ENCODE data around the gene CDC16. TPM values are rescaled to one million over a fixed set of nuclear protein-coding genes. Genes with fewer than 3 reads are reported as not detected.
"Not testable (repeated sequence)": the region's sequence is repeated elsewhere in the genome, so short reads cannot be mapped to it uniquely, and the experiment has no call there.

Gene CDC16
- total RNA-seq, 2 donors from 2014 or later, result 47.8 to 69.3 TPM

DNA sequence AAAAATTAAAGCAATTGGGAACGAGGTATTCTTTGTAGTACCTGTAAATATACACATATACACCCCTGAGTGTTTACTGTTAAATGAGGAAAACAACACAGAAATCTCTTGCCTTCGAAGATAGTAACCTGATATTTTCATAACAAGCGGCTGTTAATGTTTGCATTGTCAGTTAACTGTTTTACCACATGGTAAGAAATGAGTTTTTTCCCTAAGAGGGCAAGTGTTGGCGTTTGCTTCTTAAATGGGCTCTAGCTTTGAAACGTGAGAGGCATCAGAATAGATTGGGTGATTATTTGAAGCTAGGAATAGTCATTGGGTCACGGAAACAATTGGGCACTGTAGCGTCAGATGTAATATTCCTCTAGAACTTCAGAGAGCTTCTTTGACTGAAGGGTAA is 24.7 kb downstream of the CDC16 start:
- no peak overlapping the region for H3K4me3 Mint-ChIP-seq
- H3K27ac Mint-ChIP-seq, result no peak overlapping the region
- peaks cover 34% of the 10 kb centered on the region for H3K4me1 Mint-ChIP-seq
- DNase-seq, result no peak
- no peaks in the 10 kb centered on the region for H3K9me3 ChIP-seq (ENCODE audit: control insufficient read depth, low read length, poor library complexity, severe bottlenecking)
- H3K27me3 Mint-ChIP-seq, result no peaks in the 10 kb centered on the region
- H3K36me3 Mint-ChIP-seq (ENCODE audit: low read depth), result peaks cover 17% of the 10 kb centered on the region
- no peak for ATAC-seq

DNA sequence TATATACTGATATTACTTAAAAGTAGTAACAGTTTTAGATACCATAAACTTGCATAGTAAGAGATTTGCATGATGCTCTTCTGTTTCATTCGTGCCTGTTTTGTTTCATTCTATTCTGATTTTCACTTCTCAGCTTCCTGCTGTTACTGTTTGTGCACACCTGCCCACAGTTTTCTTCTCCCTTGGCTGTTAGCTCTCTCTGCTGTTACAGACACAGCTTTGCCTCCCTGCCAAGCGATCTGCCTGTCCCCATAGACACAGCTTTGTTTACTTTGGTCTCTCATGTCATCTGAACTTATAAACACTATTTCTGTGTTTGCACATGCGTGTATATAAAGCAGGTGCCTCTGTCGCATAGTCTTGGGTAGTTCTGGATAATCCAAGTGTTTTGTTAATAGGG is 25.3 kb downstream of the CDC16 start:
- Mint-ChIP-seq H3K4me1 (peaks cover 32% of the 10 kb centered on the region), H3K27ac (no peak overlapping the region), H3K4me3 (peak overlapping the region; percentile 55), H3K36me3 (ENCODE audit: low read depth) (peaks cover 15% of the 10 kb centered on the region), H3K27me3 (no peaks in the 10 kb centered on the region)
- DNase-seq, result no peak
- H3K9me3 ChIP-seq (ENCODE audit: control insufficient read depth, low read length, poor library complexity, severe bottlenecking), result no peaks in the 10 kb centered on the region
- ATAC-seq, result no peak

DNA sequence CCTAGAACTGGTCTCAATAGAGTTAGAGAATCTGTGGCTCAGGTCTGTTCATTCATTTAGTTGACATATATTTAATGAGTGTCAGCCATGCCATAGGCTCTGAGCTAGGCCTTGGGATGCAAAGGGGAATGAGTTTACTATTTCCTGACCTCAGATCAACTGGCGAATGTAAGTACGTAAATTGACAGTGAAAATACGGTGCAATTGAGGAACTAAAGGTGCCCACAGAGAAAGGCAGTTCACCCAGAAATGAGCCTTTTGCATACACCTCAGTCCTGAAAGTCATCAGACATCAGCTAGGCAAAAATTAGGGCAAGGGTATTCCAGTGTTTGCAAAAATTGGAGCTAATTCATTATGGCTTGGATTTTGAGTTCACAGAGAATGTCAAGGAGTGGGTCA is 26.1 kb downstream of the CDC16 start:
- Mint-ChIP-seq H3K4me3 (no peak overlapping the region), H3K27ac (peak overlapping the region; percentile 88), H3K27me3 (no peaks in the 10 kb centered on the region), H3K4me1 (peaks cover 34% of the 10 kb centered on the region), H3K36me3 (ENCODE audit: low read depth) (peaks cover 15% of the 10 kb centered on the region)
- ATAC-seq (no peak), DNase-seq (no peak)
- H3K9me3 ChIP-seq (ENCODE audit: control insufficient read depth, low read length, poor library complexity, severe bottlenecking), result no peaks in the 10 kb centered on the region

DNA sequence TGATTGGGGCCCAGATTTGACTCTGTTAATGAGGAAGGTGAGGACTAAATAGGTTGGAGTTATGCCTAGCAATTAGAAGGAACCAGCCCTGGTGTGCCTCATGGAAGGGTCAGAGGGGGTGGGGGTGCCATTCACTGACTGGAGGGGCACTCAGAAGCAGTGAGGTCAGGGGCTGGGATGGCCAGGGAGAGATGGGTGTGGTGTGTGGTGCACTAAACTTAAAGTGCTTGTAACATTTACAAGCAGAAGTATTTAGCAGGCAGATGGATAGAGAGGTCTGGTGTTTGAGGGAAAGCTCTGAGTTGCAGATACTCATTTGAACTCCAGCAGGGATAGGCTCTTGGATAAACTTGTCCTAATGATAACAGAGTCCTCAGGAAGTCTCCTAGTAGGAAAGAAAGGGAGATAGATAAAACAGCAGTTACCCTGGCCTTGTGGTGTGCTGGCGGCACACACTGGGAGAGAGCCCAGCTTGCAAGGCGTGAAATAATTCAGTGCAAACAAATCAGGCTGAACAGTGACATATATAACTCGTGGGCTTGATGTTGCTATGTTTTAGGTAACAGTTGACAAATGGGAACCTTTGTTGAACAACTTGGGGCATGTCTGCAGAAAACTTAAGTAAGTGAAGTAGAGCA is 26.8 kb downstream of the CDC16 start:
- H3K27ac Mint-ChIP-seq, result peak overlapping the region; percentile 88
- H3K4me1 Mint-ChIP-seq, result peaks cover 31% of the 10 kb centered on the region
- no peaks in the 10 kb centered on the region for H3K27me3 Mint-ChIP-seq
- DNase-seq (no peak), ATAC-seq (no peak)
- H3K36me3 Mint-ChIP-seq (ENCODE audit: low read depth), result peaks cover 13% of the 10 kb centered on the region
- no peaks in the 10 kb centered on the region for H3K9me3 ChIP-seq (ENCODE audit: control insufficient read depth, low read length, poor library complexity, severe bottlenecking)
- no peak overlapping the region for H3K4me3 Mint-ChIP-seq

DNA sequence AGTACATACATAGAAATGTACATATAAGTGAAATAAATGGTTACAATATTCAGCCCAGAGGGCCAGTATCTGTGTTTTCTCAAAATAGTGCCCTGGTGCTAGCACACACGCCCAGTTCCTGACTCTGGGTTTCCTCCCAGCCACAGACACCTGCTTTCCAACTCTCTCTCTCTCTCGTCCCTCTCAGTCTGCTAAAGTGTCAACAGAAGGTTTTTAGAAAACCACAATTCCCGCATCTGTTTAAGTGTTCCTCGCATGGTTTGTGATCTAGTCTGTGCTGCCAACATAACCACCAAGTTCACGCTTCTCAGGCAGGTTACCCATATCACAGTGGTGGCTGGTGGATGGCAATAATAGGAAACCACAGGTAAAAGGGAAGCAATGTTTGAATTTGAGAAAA is 28.9 kb downstream of the CDC16 start:
- Mint-ChIP-seq H3K4me3 (peak overlapping the region; percentile 74), H3K4me1 (peaks cover 37% of the 10 kb centered on the region), H3K27me3 (no peaks in the 10 kb centered on the region), H3K36me3 (ENCODE audit: low read depth) (peaks cover 11% of the 10 kb centered on the region), H3K27ac (peak overlapping the region; percentile 81)
- ATAC-seq (peak; percentile 68), DNase-seq (no peak)
- no peaks in the 10 kb centered on the region for H3K9me3 ChIP-seq (ENCODE audit: control insufficient read depth, low read length, poor library complexity, severe bottlenecking)

DNA sequence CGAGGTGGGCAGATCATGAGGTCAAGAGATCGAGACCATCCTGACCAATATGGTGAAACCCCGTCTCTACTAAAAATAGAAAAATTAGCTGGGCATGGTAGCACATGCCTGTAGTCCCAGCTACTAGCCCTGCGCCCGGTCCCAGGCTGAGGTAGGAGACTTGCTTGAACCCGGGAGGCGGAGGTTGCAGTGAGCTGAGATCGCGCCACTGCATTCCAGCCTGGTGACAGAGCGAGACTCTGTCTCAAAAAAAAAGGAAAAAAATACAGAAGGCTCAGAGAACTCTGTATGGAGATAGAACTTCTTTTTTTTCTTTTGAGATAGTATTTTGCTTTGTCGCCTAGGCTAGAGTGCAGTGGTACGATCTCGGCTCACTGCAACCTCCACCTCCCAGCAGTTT is 29.6 kb downstream of the CDC16 start:
- peaks cover 40% of the 10 kb centered on the region for H3K4me1 Mint-ChIP-seq
- H3K36me3 Mint-ChIP-seq (ENCODE audit: low read depth), result peaks cover 11% of the 10 kb centered on the region
- not testable (repeated sequence) for H3K27ac Mint-ChIP-seq; H3K9me3 ChIP-seq (ENCODE audit: control insufficient read depth, low read length, poor library complexity, severe bottlenecking); DNase-seq; H3K27me3 Mint-ChIP-seq; H3K4me3 Mint-ChIP-seq; ATAC-seq

DNA sequence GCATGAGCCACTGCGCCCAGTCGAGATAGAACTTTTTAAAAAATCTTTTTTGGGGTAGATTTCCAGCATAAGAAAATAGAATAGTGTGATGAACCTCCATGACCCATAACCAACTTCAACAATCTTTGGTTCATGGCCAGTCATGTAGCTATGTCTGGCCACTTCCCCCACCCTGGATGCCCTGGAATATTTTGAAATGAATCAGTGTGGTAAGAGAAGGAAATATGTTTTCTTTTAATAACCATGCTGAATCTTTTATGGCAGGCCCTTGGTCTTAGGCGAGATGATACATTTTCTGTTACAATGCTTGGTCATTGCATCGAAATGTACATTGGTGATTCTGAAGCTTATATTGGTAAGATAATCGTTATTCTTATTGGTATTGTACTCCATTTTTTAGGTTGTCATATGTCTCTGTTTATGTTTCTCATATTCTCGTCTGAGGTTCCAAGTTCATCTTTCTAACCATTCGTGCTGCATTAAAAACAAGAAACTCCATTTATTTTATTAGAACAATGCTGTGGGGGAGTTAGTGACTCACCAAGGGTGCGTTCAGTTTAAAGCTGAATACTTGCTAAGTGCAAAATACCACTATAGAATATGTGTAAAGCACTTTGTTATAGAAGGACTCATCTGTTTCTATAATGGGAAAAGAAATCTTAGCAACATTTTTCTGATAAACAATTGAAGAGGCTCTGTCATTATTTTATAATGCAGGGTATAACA is 30.4 kb downstream of the CDC16 start:
- H3K4me1 Mint-ChIP-seq, result peaks cover 39% of the 10 kb centered on the region
- H3K36me3 Mint-ChIP-seq (ENCODE audit: low read depth), result peaks cover 11% of the 10 kb centered on the region
- H3K4me3 Mint-ChIP-seq, result no peak overlapping the region
- ATAC-seq (no peak), DNase-seq (no peak)
- no peak overlapping the region for H3K27ac Mint-ChIP-seq
- no peaks in the 10 kb centered on the region for H3K27me3 Mint-ChIP-seq
- H3K9me3 ChIP-seq (ENCODE audit: control insufficient read depth, low read length, poor library complexity, severe bottlenecking), result no peaks in the 10 kb centered on the region

DNA sequence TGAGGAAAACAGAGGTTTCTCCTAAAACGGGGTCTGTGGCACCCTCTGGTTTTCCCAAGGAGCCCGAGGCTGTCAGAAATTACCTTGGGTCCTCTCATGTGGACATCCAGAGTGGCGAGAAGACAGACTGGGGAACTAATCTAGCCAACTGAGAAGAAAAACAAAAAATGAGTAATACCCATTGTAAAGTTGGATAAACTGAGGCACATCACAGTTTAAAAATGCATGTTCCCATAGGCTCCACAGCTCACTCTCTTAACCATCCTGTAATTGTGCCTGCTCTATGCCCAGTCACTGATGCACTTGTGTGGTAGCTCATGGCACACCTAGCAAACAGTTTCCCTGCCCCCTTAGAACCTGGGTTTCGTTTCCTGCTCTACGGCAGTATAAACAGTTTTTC is 31.5 kb downstream of the CDC16 start:
- Mint-ChIP-seq H3K27ac (peak overlapping the region; percentile 11), H3K27me3 (no peaks in the 10 kb centered on the region), H3K4me3 (peak overlapping the region; percentile 71), H3K36me3 (ENCODE audit: low read depth) (peaks cover 5% of the 10 kb centered on the region), H3K4me1 (peaks cover 32% of the 10 kb centered on the region)
- DNase-seq, result no peak
- no peak for ATAC-seq
- no peaks in the 10 kb centered on the region for H3K9me3 ChIP-seq (ENCODE audit: control insufficient read depth, low read length, poor library complexity, severe bottlenecking)

DNA sequence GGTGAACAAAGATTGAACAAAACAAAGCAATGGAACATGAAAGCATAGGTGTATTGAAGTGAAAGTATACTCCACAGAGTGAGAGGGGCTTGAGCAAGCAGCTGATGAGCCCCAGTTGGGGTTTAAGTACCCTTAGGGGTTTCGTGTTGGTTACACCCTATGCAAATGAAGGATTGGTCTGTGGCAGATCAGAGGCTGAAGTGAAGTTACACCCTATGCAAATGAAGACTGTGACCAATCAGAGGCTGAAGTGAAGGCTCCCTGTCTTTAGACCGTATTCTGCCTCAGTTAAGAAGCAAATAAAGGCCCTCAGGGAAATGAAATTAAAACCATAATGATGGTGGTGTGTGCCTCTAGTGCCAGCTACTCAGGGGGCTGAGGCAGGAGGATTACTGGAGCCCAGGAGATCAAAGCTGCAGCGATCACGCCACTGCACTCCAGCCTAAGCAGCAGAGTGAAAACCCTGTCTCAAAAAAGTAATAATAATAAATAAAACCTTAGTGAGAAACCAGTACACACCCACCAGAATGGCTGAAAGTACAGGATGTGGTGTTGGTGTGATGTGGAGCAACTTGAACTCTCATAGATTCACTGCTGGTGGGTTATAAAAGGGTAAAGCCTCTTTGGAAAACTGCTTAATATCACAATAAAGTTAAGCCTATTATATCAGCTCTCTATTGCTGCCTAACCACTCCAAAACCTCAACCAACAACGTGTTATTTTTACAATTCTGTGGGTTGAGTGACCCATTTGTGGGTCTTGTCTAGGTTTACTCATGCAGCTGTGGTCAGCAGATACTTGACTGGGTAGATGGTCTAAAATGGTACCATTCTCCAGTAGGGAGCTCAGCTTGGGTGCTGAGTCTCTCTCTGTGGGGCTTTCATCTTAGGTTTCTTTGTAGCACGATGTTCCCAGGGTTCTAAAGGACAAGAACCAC is 33.9 kb downstream of the CDC16 start:
- no peaks in the 10 kb centered on the region for H3K9me3 ChIP-seq (ENCODE audit: control insufficient read depth, low read length, poor library complexity, severe bottlenecking)
- ATAC-seq (peak; percentile 61), DNase-seq (no peak)
- Mint-ChIP-seq H3K27ac (peak overlapping the region; percentile 35), H3K36me3 (ENCODE audit: low read depth) (peaks cover 7% of the 10 kb centered on the region), H3K4me3 (peak overlapping the region; percentile 76), H3K27me3 (no peaks in the 10 kb centered on the region), H3K4me1 (peaks cover 19% of the 10 kb centered on the region)

DNA sequence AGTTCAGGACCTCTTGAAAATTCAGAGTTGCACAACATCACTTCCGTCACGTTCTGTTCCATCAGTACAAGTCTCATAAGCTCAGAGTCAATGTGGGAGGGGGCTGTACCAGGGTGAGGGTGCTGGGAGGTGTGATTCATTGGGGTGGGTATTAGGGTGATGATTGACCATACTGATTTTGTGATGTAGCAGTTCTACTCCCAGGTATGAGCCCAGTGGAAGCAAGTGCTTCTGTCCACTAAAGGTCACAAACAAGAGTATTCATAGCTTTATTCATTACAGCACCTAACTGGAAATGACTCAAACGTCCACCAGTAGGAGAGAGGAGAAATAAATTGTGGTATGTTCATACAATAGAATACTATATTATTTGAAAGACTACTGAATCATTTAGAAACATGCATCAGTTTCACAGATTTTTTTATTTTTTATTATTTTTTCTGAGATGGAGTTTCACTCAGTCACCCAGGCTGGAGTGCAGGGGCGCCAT is 34.6 kb downstream of the CDC16 start:
- peaks cover 17% of the 10 kb centered on the region for H3K4me1 Mint-ChIP-seq
- peak overlapping the region; percentile 35 for H3K27ac Mint-ChIP-seq
- no peak for DNase-seq
- peak overlapping the region; percentile 31 for H3K4me3 Mint-ChIP-seq
- peaks cover 6% of the 10 kb centered on the region for H3K36me3 Mint-ChIP-seq (ENCODE audit: low read depth)
- H3K27me3 Mint-ChIP-seq, result no peaks in the 10 kb centered on the region
- H3K9me3 ChIP-seq (ENCODE audit: control insufficient read depth, low read length, poor library complexity, severe bottlenecking), result no peaks in the 10 kb centered on the region
- ATAC-seq, result no peak

DNA sequence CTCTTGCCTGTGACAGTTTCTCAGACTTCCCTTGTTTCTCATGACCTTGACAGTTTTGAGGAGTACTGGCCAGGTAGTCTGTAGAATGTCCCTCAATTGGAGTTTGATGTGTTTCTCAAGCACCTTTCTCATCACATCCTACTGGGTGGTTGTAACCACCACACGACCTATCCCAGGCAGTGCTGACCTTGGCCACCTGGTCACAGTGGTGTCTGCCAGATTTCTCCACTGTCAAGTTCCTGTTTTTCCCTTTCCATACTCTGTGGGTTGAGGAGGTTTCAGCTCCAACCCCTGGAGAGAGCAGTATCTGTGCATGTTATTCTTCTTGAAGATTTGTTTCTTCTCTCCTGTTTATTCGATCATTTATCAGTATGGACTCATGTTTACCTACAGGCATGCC is 38.3 kb downstream of the CDC16 start:
- Mint-ChIP-seq H3K27me3 (no peaks in the 10 kb centered on the region), H3K27ac (peak overlapping the region; percentile 86), H3K36me3 (ENCODE audit: low read depth) (peaks cover 15% of the 10 kb centered on the region), H3K4me1 (peaks cover 18% of the 10 kb centered on the region), H3K4me3 (no peak overlapping the region)
- ATAC-seq (no peak), DNase-seq (no peak)
- H3K9me3 ChIP-seq (ENCODE audit: control insufficient read depth, low read length, poor library complexity, severe bottlenecking), result no peaks in the 10 kb centered on the region

DNA sequence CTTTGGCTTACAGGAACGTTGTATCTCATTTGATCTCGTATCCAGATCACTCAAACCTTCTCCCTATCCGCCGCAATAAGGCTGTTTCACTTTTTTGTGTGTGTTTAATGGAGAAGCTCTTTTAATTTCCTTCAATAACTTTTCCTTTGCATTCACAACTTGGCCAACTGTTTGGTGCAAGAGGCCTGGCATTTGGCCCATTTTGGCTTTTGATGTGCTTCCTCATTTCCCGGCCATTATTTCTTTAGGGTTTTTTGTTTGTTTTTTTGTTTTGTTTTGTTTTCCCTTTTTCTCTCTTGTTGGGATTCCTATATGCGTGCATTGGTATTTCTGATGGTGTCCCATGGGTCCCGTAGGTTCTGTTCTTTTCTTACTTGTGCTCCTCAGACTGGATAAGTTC is 40.6 kb downstream of the CDC16 start:
- Mint-ChIP-seq H3K4me3 (no peak overlapping the region), H3K27ac (no peak overlapping the region), H3K36me3 (ENCODE audit: low read depth) (peaks cover 15% of the 10 kb centered on the region), H3K4me1 (peaks cover 24% of the 10 kb centered on the region), H3K27me3 (no peaks in the 10 kb centered on the region)
- DNase-seq, result no peak
- ATAC-seq, result no peak
- no peaks in the 10 kb centered on the region for H3K9me3 ChIP-seq (ENCODE audit: control insufficient read depth, low read length, poor library complexity, severe bottlenecking)

DNA sequence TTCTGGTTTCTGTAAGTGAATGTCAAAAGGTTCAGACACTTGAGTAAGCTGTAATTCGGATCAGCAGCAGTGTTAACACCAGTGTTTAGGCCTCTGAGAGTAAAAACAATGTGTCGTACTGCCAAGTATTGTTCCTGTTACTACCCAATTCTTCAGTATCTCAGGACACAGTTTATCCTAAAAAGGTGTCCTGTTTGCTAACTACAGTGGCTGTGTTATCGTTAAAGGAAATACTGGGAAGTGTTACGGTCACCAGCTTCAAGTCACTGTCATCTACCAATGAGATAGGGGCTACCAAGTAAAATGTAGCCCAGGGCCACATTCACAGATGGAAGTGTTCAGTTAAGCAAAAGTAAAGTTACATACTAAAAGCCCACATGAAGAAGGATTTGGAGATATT is 44.4 kb downstream of the CDC16 start:
- peaks cover 9% of the 10 kb centered on the region for H3K36me3 Mint-ChIP-seq (ENCODE audit: low read depth)
- H3K4me3 Mint-ChIP-seq, result no peak overlapping the region
- H3K27ac Mint-ChIP-seq, result peak overlapping the region; percentile 98
- H3K4me1 Mint-ChIP-seq, result peaks cover 36% of the 10 kb centered on the region
- no peak for ATAC-seq
- no peaks in the 10 kb centered on the region for H3K27me3 Mint-ChIP-seq
- DNase-seq, result no peak
- no peaks in the 10 kb centered on the region for H3K9me3 ChIP-seq (ENCODE audit: control insufficient read depth, low read length, poor library complexity, severe bottlenecking)

Measured in T-helper 17 cell (primary cell).